GM10847 (cell line): ENCODE results near the gene LY6G6D.

ENCODE experiments used
- POLR2A ChIP-seq: IDR thresholded peaks from 2 replicates; pipeline ENCODE4 v1.6.1; 2011; ENCODE audit not compliant: insufficient read length; ENCODE audit errors: extremely low read depth

Gene LY6G6D

DNA sequence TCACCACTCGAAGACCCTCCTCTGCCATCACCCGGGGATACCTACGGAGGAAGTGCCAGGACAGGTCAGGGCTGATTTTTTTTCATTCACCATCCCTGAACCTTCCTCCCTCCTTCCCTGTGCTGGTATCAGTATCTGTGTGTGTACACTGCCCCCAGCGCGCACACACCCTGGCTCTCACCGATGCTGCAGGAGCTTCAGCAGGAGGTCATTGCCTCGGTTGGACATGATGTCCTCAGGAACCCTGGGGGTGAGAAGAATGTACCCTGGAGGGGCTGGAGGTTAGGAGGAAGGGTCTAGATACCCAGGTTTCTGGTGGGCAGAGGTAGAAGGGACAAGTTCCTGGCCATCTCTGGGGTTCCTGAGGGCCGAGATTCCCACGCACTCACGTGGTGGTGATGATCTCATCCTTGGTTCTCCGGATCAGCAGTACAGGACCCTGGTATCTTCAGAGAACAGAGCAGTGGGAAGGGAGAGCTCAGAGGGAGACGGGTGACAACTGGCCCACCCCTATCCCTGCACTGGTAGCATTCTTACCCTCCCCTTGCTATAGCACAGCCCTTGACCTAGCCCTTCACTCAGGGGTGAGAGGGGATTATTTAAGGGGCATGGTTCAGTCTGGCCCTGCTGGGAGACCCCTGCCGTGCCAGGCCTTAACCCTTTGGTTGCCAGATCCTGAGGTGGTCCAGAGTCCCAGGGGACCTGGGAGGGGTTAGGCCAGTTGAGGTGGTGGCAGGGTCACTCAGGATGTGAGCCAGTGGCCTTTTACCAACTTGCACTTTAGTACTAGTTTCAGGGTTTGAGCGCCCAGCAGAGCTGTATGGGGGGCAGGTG, 27.1 kb upstream of the LY6G6D start:
- no peak for TF ChIP-seq POLR2A

DNA sequence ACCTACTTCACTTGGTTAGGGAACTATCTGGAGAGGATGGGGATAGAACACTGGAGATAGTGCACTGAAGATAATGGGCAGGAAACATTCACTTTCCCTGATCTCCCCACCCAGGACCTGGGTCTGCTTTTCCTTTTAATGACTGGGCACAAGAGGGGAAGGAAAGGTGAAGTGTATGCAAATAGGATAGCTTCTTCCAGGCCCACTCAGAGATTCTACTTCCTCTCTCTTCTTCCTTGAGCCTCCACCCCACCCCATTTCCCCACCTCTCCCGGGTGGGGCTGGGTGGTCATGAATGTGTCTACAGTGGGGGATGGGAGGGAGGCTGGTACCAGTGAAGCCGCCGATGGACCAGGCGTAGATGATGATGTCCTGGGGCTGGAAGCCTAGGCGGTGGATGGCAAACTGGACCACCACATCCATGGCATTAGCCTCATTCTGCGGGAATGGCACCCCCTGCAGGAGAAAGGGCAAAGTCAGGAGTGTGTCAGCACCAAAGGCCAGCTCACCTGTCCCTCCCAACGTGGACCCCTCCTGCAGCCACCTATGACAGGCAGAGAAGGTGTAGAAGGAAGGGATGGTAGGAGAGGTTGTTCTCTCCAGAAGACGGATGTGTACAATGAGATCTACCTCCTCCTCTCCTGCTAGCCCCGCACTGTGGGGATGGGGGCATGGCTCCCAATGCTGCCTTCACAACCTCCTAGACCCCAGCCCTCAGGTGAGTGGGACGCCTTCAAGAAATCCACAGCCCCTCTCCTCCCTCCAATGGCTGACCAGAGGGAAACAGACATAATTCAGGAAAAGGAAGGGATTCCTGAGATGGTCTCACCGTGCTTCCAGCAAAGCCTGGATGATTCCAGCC, 25.7 kb upstream of the LY6G6D start:
- TF ChIP-seq POLR2A = no peak

DNA sequence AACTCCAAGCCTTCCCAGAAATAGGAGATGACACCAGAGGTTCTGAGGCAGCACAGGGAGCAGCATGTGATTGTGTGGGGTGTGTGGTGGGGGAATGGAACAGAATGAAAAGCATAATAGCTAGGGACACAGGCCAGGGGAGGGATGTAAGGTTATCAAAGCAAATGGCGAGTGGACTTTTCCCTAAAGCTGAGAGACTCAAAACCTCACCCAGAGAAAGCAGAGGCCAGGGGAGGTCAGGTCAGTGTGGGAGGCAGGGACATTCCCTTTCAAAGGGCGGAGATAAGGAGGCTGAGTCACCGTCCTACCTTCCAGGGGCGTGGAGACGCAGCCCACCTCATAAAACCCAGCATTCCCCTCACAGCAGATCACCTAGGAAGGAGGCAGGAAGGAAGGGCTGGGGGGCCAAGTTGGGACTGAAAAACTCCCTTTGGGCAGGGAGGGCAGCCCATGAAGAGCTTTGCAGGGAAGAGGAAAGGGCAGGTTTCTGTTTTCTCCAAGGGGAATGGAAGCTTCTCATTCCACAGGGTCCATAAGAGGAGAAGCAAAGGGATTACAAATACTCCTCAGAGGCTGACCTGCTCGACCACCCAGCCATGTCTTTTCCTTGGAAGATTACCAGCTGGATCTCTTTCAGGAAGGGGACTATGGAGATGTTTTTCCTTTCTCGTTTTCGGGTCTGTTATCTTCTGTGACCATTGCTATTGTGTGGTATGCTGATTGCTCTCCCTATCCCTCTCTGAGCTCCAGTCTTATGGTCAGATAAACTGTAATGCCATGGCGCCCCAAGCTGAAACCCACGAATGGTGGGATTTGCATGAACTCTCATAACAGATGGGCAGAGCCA, 24.7 kb upstream of the LY6G6D start:
- no peak for TF ChIP-seq POLR2A

DNA sequence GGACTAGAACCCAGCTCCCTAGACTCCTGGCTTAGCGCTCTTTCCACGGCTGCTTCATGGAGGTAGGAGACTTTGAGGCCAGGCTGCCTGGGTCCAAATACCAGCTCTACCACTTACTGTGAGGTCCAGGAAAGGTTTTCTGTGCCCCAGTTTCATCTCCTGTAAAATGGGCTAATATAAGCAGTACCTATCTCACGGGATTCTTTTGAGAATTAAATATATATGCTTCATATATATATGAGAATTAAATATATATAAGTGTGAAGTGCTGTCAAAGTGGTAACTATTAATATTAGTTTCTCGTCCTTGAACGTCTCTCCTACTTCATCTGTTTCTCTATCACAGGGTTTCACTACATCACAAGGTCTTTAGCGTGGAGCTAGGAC, 24.1 kb upstream of the LY6G6D start:
- no peak for TF ChIP-seq POLR2A

GRCh38 chr6:31691564-31692108, 23.5 kb upstream of the LY6G6D start:
- no peak for TF ChIP-seq POLR2A

DNA sequence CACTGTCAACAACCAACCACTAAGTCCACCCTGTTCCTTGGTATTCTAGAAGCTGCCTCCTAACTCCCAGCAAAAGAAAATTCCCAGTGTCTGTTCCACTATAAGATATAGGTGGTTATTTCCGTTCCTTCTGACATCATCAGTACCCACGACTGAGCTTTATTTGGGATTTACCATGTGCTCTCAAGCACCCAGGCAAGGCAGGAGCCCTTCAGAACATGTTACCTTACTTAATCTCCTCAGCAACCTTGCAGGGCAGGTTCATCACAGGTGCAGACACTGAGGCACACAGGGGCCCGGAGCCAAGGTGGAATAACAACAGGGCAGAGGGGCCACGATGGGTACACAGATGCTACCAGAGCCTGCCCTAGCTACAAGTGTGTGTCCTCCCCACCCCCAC, 22.8 kb upstream of the LY6G6D start:
- TF ChIP-seq POLR2A = no peak

GRCh38 chr6:31692886-31693285, 22.3 kb upstream of the LY6G6D start:
- TF ChIP-seq POLR2A = no peak

- TF ChIP-seq POLR2A = no peak
Observed at GRCh38 chr6:31693535-31693934, 21.6 kb upstream of the LY6G6D start.

GRCh38 chr6:31697555-31697954, 17.6 kb upstream of the LY6G6D start:
- TF ChIP-seq POLR2A = no peak

GRCh38 chr6:31700740-31701401, 14.3 kb upstream of the LY6G6D start:
- TF ChIP-seq POLR2A = no peak

- TF ChIP-seq POLR2A = no peak
Observed at GRCh38 chr6:31701666-31702404, 13.3 kb upstream of the LY6G6D start.

GRCh38 chr6:31702405-31702818, 12.7 kb upstream of the LY6G6D start:
- no peak for TF ChIP-seq POLR2A

- TF ChIP-seq POLR2A = peak; percentile 89
Observed at GRCh38 chr6:31702819-31703716, 12.1 kb upstream of the LY6G6D start, which contains the start of gene ABHD16A. Gene ABHD16A (minus strand): TSS chr6:31703324. CDS start chr6:31703281, 43 bp downstream.
